ENCODE results near the gene NXPE3. TPM values are rescaled to one million over a fixed set of nuclear protein-coding genes. Genes with fewer than 3 reads are reported as not detected.
A peak's percentile ranks its signal among the peaks of the same experiment; 100 is the strongest.

NXPE3 gene
- polyA plus RNA-seq, 1 donor (not counting 4 experiments of a cell fraction or from before 2014, with no cell fraction given): 16.8 TPM

GRCh38 chr3:101802179-101802578 is 23.2 kb downstream of the NXPE3 start:
- Histone ChIP-seq H3K4me2 (ENCODE audit: control insufficient read depth, extremely low read depth, insufficient read depth, low read depth, low read length) (no peak overlapping the region), H4K20me1 (ENCODE audit: control insufficient read depth, extremely low read depth, insufficient read depth, low read length) (no peaks in the 10 kb centered on the region), H3K4me3 (ENCODE audit: control insufficient read depth in 2 of 3, extremely low read depth in 1 of 3, insufficient read depth in 2 of 3, low read depth in 1 of 3, low read length in 3 of 3) (no peak overlapping the region), H3K9me1 (ENCODE audit: control insufficient read depth, extremely low read depth, insufficient read depth, low read length) (no peaks in the 10 kb centered on the region), H3K36me3 (ENCODE audit: control insufficient read depth in 2 of 2, extremely low read depth in 1 of 2, insufficient read depth in 2 of 2, low read length in 2 of 2) (peaks cover 0 to 2% of the 10 kb centered on the region in 2 experiments), H3K27ac (ENCODE audit: control insufficient read depth, insufficient read depth, low read length) (no peak overlapping the region), H3K79me2 (ENCODE audit: control insufficient read depth, insufficient read depth, low read length) (no peaks in the 10 kb centered on the region), H3K9ac (ENCODE audit: control insufficient read depth, extremely low read depth, insufficient read depth, low read length) (no peak overlapping the region), H3K27me3 (ENCODE audit: control insufficient read depth, extremely low read depth, insufficient read depth, low read length) (no peaks in the 10 kb centered on the region), H3K9me3 (ENCODE audit: control insufficient read depth, low read depth, low read length) (no peaks in the 10 kb centered on the region), H2AFZ (ENCODE audit: control insufficient read depth, low read length) (no peak overlapping the region), H3K4me1 (ENCODE audit: control insufficient read depth, extremely low read depth, insufficient read depth, low read length) (no peaks in the 10 kb centered on the region)
- TF ChIP-seq, protein P1, sequence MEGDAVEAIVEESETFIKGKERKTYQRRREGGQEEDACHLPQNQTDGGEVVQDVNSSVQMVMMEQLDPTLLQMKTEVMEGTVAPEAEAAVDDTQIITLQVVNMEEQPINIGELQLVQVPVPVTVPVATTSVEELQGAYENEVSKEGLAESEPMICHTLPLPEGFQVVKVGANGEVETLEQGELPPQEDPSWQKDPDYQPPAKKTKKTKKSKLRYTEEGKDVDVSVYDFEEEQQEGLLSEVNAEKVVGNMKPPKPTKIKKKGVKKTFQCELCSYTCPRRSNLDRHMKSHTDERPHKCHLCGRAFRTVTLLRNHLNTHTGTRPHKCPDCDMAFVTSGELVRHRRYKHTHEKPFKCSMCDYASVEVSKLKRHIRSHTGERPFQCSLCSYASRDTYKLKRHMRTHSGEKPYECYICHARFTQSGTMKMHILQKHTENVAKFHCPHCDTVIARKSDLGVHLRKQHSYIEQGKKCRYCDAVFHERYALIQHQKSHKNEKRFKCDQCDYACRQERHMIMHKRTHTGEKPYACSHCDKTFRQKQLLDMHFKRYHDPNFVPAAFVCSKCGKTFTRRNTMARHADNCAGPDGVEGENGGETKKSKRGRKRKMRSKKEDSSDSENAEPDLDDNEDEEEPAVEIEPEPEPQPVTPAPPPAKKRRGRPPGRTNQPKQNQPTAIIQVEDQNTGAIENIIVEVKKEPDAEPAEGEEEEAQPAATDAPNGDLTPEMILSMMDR (optimal IDR thresholded peaks at IDR 0.05 in 1 of 3, IDR thresholded peaks at IDR 0.05 in 1 of 3, conservative IDR thresholded peaks at IDR 0.05 in 1 of 3; ENCODE audit: extremely low read depth in 1 of 3, insufficient read depth in 2 of 3, low read length in 3 of 3): no peak
- no peak for TF ChIP-seq EZH2 (IDR thresholded peaks at IDR 0.05; ENCODE audit: low read length)
- no peak for FAIRE-seq
- dilution Hi-C loops (cut with MboI; ENCODE audit: extremely low pct_ligation_motif_present, low sequenced_read_pairs): loop anchor here (10.0 kb wide), 1 partner anchor 423 kb away; no protein-coding TSS in a partner anchor
- no peak for DNase-seq (ENCODE audit: low read depth, low spot score)

DNA sequence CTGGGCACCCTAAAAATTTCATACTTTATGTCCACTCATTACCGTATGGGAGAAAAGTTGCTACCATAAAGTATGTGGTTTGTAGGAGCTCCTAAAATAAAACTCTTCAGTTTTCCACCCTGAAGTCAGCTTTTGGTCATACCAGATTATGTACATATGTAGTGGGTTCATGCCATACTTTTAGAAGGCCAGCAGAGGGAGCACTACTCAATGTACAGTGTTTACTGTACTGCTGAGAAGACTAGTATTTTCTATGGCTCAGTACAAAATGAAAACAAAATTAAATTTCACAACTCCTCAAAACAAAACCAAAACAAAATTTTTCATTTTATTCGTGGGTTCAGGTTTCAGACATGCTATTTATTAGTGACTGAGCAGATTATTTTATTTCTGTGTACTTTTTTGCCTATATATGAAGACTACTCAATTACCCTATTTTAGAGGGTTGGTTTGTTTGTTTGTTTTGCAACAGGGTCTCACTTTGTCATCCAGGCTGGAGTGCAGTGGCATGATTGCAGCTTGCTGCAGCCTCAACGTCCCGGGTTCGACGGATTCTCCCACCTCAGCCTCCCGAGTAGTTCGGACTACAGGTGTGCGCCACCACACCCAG is 24.3 kb downstream of the NXPE3 start:
- Histone ChIP-seq H3K4me3 (ENCODE audit: control insufficient read depth in 2 of 3, extremely low read depth in 1 of 3, insufficient read depth in 2 of 3, low read depth in 1 of 3, low read length in 3 of 3) (no peak overlapping the region), H3K27ac (ENCODE audit: control insufficient read depth, insufficient read depth, low read length) (no peak overlapping the region), H3K9me3 (ENCODE audit: control insufficient read depth, low read depth, low read length) (no peaks in the 10 kb centered on the region), H3K4me2 (ENCODE audit: control insufficient read depth, extremely low read depth, insufficient read depth, low read depth, low read length) (no peak overlapping the region), H3K27me3 (ENCODE audit: control insufficient read depth, extremely low read depth, insufficient read depth, low read length) (no peaks in the 10 kb centered on the region), H3K4me1 (ENCODE audit: control insufficient read depth, extremely low read depth, insufficient read depth, low read length) (no peaks in the 10 kb centered on the region), H3K9me1 (ENCODE audit: control insufficient read depth, extremely low read depth, insufficient read depth, low read length) (no peaks in the 10 kb centered on the region), H4K20me1 (ENCODE audit: control insufficient read depth, extremely low read depth, insufficient read depth, low read length) (no peaks in the 10 kb centered on the region), H3K9ac (ENCODE audit: control insufficient read depth, extremely low read depth, insufficient read depth, low read length) (no peak overlapping the region), H3K36me3 (ENCODE audit: control insufficient read depth in 2 of 2, extremely low read depth in 1 of 2, insufficient read depth in 2 of 2, low read length in 2 of 2) (peaks cover 0 to 2% of the 10 kb centered on the region in 2 experiments), H3K79me2 (ENCODE audit: control insufficient read depth, insufficient read depth, low read length) (no peaks in the 10 kb centered on the region), H2AFZ (ENCODE audit: control insufficient read depth, low read length) (no peak overlapping the region)
- dilution Hi-C loops (cut with MboI; ENCODE audit: extremely low pct_ligation_motif_present, low sequenced_read_pairs): loop anchor here (10.0 kb wide), 1 partner anchor 422 kb away; no protein-coding TSS in a partner anchor
- TF ChIP-seq EZH2 (IDR thresholded peaks at IDR 0.05; ENCODE audit: low read length): no peak
- TF ChIP-seq, protein P1 (optimal IDR thresholded peaks at IDR 0.05 in 1 of 3, IDR thresholded peaks at IDR 0.05 in 1 of 3, conservative IDR thresholded peaks at IDR 0.05 in 1 of 3; ENCODE audit: extremely low read depth in 1 of 3, insufficient read depth in 2 of 3, low read length in 3 of 3): peak in 2 of 3 experiments; percentile 63 to 75
- peak; percentile 79 for FAIRE-seq
- no peak for DNase-seq (ENCODE audit: low read depth, low spot score)

Data from keratinocyte (primary cell).